ENCODE data around the gene AIF1.

AIF1 gene

GRCh38 chr6:31642798-31643570 lies 27.9 kb downstream of the AIF1 start:
- ATAC-seq: no peak

- ATAC-seq: no peak
These were observed 28.9 kb downstream of the AIF1 start for GRCh38 chr6:31643818-31644454.

- no peak for ATAC-seq
These were observed 30.3 kb downstream of the AIF1 start for GRCh38 chr6:31645325-31645724.

- peak; percentile 32 to 44 for ATAC-seq
These were observed 36.7 kb downstream of the AIF1 start for GRCh38 chr6:31651602-31652191.

- peak; percentile 68 for ATAC-seq
These were observed 38.1 kb downstream of the AIF1 start for GRCh38 chr6:31652925-31653724.

- ATAC-seq: no peak
These were observed 39.7 kb downstream of the AIF1 start for GRCh38 chr6:31654574-31655348.

- no peak for ATAC-seq
These were observed 40.6 kb downstream of the AIF1 start, which contains the start of gene APOM for GRCh38 chr6:31655349-31656237. TSS of gene APOM (plus strand) at chr6:31655894. CDS start at chr6:31655967, 73 bp downstream.

- no peak for ATAC-seq
These were observed 42.5 kb downstream of the AIF1 start for GRCh38 chr6:31657406-31658157.

- ATAC-seq: no peak
These were observed 43.2 kb downstream of the AIF1 start for GRCh38 chr6:31658158-31658688.

- no peak for ATAC-seq
These were observed 44.1 kb downstream of the AIF1 start for GRCh38 chr6:31658983-31659648.

- peak; percentile 55 to 58 for ATAC-seq
These were observed 44.8 kb downstream of the AIF1 start for GRCh38 chr6:31659649-31660380.

- ATAC-seq: peak; percentile 70
These were observed 45.6 kb downstream of the AIF1 start, which contains the start of gene C6orf47 for GRCh38 chr6:31660381-31661261. TSS of gene C6orf47 (minus strand) at chr6:31660778. CDS start at chr6:31659947, 831 bp downstream.

GRCh38 chr6:31661262-31662123 lies 46.5 kb downstream of the AIF1 start:
- ATAC-seq: no peak

- no peak for ATAC-seq
These were observed 47.2 kb downstream of the AIF1 start for GRCh38 chr6:31662124-31662723.

GRCh38 chr6:31663126-31663960 lies 48.3 kb downstream of the AIF1 start:
- no peak for ATAC-seq

All from activated CD4-positive, CD25-positive, alpha-beta regulatory T cell treated with anti-CD3 and anti-CD28 coated beads, Interleukin-2, amount 50 U/mL, for 24 hours (primary cell).